K562 (cell line): ENCODE measurements around the gene MYRIP. TPM values are rescaled to one million over a fixed set of nuclear protein-coding genes. Genes with fewer than 3 reads are reported as not detected.

Experiments used
- CAMTA2 ChIP-seq: fragments of 250-450 bp; sonication (Bioruptor Pico); conservative IDR thresholded peaks from 2 replicates; pipeline ENCODE4 v1.5.1; 2022
- CHCHD3 ChIP-seq: fragments of 250-450 bp; sonication (Bioruptor Pico); IDR thresholded peaks from 2 replicates; pipeline ENCODE4 v2.1.2; 2022; ENCODE audit warnings: mild to moderate bottlenecking
- CHD4 ChIP-seq: fragments of 200-600 bp; sonication (generic); IDR thresholded peaks from 3 replicates; pipeline ENCODE4 v1.6.1; 2012; ENCODE audit warnings: low read depth, mild to moderate bottlenecking, mixed read lengths, low read length, inconsistent platforms; ENCODE audit not compliant: insufficient read depth, insufficient replicate concordance, poor library complexity, severe bottlenecking
- CXXC5 ChIP-seq: fragments of 250-450 bp; sonication (Bioruptor Pico); IDR thresholded peaks from 2 replicates; pipeline ENCODE4 v1.8.0; 2022; ENCODE audit warnings: inconsistent platforms, mild to moderate bottlenecking, moderate library complexity
- GABPB1 ChIP-seq: sonication (generic); formaldehyde crosslinking; IDR thresholded peaks from 2 replicates; pipeline ENCODE4 v1.8.0; 2022; ENCODE audit warnings: mild to moderate bottlenecking, missing genetic modification reagents
- GMEB1 ChIP-seq: fragments of 250-450 bp; sonication (Bioruptor Pico); IDR thresholded peaks from 2 replicates; pipeline ENCODE4 v1.4.0; 2020; ENCODE audit warnings: mild to moderate bottlenecking
- MAFK ChIP-seq: IDR thresholded peaks from 2 replicates; pipeline ENCODE4 v1.6.1; 2011; ENCODE audit warnings: low read length, improper control_type of control experiment
- NR2C1 ChIP-seq, 2 experiments: fragments of 450-650 bp; IDR thresholded peaks; 2 replicates each; pipeline ENCODE4 v1.6.1; 2017; ENCODE audit warnings: mild to moderate bottlenecking in 2 of 2, antibody characterized with exemption in 1 of 2, inconsistent platforms in 1 of 2, missing compliant biosample characterization in 1 of 2, missing genetic modification characterization in 1 of 2
- NR3C1 ChIP-seq: sonication (generic); formaldehyde crosslinking; IDR thresholded peaks from 2 replicates; pipeline ENCODE4 v1.8.1; 2022; ENCODE audit warnings: missing genetic modification reagents
- PHF20 ChIP-seq: fragments of 450-650 bp; IDR thresholded peaks from 2 replicates; pipeline ENCODE4 v1.6.1; 2018; ENCODE audit not compliant: partially characterized antibody
- PRPF4 ChIP-seq: fragments of 200-400 bp; formaldehyde crosslinking; IDR thresholded peaks from one replicate; pipeline ENCODE4 v1.6.1; 2017; ENCODE audit warnings: low read length, low read depth, mild to moderate bottlenecking; ENCODE audit not compliant: insufficient read depth, poor library complexity, severe bottlenecking
- PTRF ChIP-seq: fragments of 450-650 bp; IDR thresholded peaks from 2 replicates; pipeline ENCODE4 v1.6.1; 2016; ENCODE audit warnings: mild to moderate bottlenecking, missing genetic modification characterization, missing compliant biosample characterization
- RBFOX2 ChIP-seq: fragments of 200-400 bp; formaldehyde crosslinking; IDR thresholded peaks from 2 replicates; pipeline ENCODE4 v1.6.1; 2017; ENCODE audit warnings: low read depth, mild to moderate bottlenecking, low read length, moderate library complexity
- RBM25 ChIP-seq: fragments of 200-400 bp; formaldehyde crosslinking; IDR thresholded peaks from 2 replicates; pipeline ENCODE4 v1.6.1; 2018; ENCODE audit warnings: low read length, low read depth, moderate library complexity; ENCODE audit not compliant: severe bottlenecking
- STAG1 ChIP-seq: sonication (generic); formaldehyde crosslinking; IDR thresholded peaks from 2 replicates; pipeline ENCODE4 v1.5.0; 2020; ENCODE audit warnings: missing genetic modification reagents, borderline replicate concordance
- TAF1 ChIP-seq: IDR thresholded peaks from 2 replicates; pipeline ENCODE4 v1.6.1; 2011; ENCODE audit warnings: mild to moderate bottlenecking, low read length, moderate library complexity; ENCODE audit not compliant: insufficient read depth, control insufficient read depth, severe bottlenecking; ENCODE audit errors: extremely low read depth
- TARDBP ChIP-seq: fragments of 450-650 bp; IDR thresholded peaks from 2 replicates; pipeline ENCODE4 v1.6.1; 2016
- TCF7 ChIP-seq: sonication (generic); IDR thresholded peaks from 2 replicates; pipeline ENCODE4 v1.6.1; 2016; ENCODE audit warnings: antibody characterized with exemption, borderline replicate concordance
- TFAM ChIP-seq: fragments of 250-450 bp; sonication (Bioruptor Pico); conservative IDR thresholded peaks from 2 replicates; pipeline ENCODE4 v1.5.0; 2021; ENCODE audit warnings: mild to moderate bottlenecking, moderate library complexity
- ZKSCAN1 ChIP-seq: fragments of 150-350 bp; IDR thresholded peaks from 2 replicates; pipeline ENCODE4 v1.6.1; 2016; ENCODE audit warnings: low read depth, low read length
- ZNF589 ChIP-seq: fragments of 200-800 bp; sonication (Bioruptor generic); IDR thresholded peaks from 2 replicates; pipeline ENCODE4 v1.6.1; 2016; ENCODE audit warnings: low read depth, missing genetic modification characterization, missing compliant biosample characterization
- polyA plus RNA-seq, 8 experiments: library from polyadenylated mRNA; depleted of rRNA in 4 of 8; stranded (reverse) in 5 of 8; unstranded in 3 of 8; fragments of >200 nt; fragmentation: Nextera tagmentation in 2 of 8; fragmentation: Illumina TruSeq in 1 of 8; extraction: Ambion mirVana in 2 of 8; extraction: Trizol in 1 of 8; gene quantifications; 2 replicates each; pipeline versions ENCODE4 v1.2.1 to v1.2.3, GENCODE V29; 2011 to 2014; ENCODE audit warnings: inconsistent platforms in 1 of 8, missing spikeins in 1 of 8
- total RNA-seq, 7 experiments: library from RNA; depleted of rRNA in 6 of 7; stranded (reverse); fragments of >200 nt in 6 of 7; fragmentation: Illumina TruSeq in 2 of 7; extraction: Trizol in 2 of 7; gene quantifications; 2 replicates each; pipeline versions ENCODE4 v1.2.1 to v1.2.3, GENCODE V29; 2011 to 2021; ENCODE audit warnings: low replicate concordance in 1 of 7
- TF ChIP-seq, protein P1 (sequence below): fragments of 250-450 bp; sonication (Bioruptor Pico); IDR thresholded peaks from 2 replicates; pipeline ENCODE4 v1.5.0; 2021; ENCODE audit warnings: mild to moderate bottlenecking, borderline replicate concordance
- TF ChIP-seq, protein P2 (sequence below): sonication (generic); IDR thresholded peaks from 2 replicates; pipeline ENCODE4 v1.6.1; 2016
- TF ChIP-seq, protein P3 (sequence below): sonication (generic); formaldehyde crosslinking; IDR thresholded peaks from 2 replicates; pipeline ENCODE4 v1.5.0; 2020; ENCODE audit warnings: missing genetic modification reagents

MYRIP gene
- total and polyA plus RNA-seq, 9 of the 15 experiments (the other 6 are each of a cell fraction or from before 2014, with no cell fraction given) = 0.03 to 0.12 TPM; not detected in 7

- TF ChIP-seq, protein P1, sequence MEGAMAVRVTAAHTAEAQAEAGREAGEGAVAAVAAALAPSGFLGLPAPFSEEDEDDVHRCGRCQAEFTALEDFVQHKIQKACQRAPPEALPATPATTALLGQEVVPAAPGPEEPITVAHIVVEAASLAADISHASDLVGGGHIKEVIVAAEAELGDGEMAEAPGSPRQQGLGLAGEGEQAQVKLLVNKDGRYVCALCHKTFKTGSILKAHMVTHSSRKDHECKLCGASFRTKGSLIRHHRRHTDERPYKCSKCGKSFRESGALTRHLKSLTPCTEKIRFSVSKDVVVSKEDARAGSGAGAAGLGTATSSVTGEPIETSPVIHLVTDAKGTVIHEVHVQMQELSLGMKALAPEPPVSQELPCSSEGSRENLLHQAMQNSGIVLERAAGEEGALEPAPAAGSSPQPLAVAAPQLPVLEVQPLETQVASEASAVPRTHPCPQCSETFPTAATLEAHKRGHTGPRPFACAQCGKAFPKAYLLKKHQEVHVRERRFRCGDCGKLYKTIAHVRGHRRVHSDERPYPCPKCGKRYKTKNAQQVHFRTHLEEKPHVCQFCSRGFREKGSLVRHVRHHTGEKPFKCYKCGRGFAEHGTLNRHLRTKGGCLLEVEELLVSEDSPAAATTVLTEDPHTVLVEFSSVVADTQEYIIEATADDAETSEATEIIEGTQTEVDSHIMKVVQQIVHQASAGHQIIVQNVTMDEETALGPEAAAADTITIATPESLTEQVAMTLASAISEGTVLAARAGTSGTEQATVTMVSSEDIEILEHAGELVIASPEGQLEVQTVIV (CRISPR knock-in tag) = no peak
- TF ChIP-seq GABPB1 (CRISPR knock-in tag) = peak; percentile 92
- no peak for TF ChIP-seq RBM25
- TF ChIP-seq, protein P2, sequence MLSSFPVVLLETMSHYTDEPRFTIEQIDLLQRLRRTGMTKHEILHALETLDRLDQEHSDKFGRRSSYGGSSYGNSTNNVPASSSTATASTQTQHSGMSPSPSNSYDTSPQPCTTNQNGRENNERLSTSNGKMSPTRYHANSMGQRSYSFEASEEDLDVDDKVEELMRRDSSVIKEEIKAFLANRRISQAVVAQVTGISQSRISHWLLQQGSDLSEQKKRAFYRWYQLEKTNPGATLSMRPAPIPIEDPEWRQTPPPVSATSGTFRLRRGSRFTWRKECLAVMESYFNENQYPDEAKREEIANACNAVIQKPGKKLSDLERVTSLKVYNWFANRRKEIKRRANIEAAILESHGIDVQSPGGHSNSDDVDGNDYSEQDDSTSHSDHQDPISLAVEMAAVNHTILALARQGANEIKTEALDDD = no peak
- TF ChIP-seq NR3C1 (CRISPR knock-in tag) = no peak
- peak; percentile 77 for TF ChIP-seq PRPF4
- no peak; the same call in 1 of the 2 replicates for TF ChIP-seq MAFK
- peak; percentile 99 for TF ChIP-seq RBFOX2
- peak; percentile 54; the same call in 1 of the 2 replicates for TF ChIP-seq GMEB1 (CRISPR knock-in tag)
- TF ChIP-seq TCF7 = peak; percentile 64; the same call in 1 of the 2 replicates
- TF ChIP-seq TARDBP = peak; percentile 29; the same call in 1 of the 2 replicates
- no peak for TF ChIP-seq TFAM
- TF ChIP-seq CXXC5 (CRISPR knock-in tag) = peak; percentile 98
- peak; percentile 96 for TF ChIP-seq TAF1
- no peak for TF ChIP-seq CHD4
- TF ChIP-seq CAMTA2 (CRISPR knock-in tag) = no peak
- no peak for TF ChIP-seq STAG1 (CRISPR knock-in tag)
- no peak for TF ChIP-seq PTRF
- TF ChIP-seq ZNF589 (CRISPR knock-in tag) = peak; percentile 89; the same call in 1 of the 2 replicates
- TF ChIP-seq, protein P3, sequence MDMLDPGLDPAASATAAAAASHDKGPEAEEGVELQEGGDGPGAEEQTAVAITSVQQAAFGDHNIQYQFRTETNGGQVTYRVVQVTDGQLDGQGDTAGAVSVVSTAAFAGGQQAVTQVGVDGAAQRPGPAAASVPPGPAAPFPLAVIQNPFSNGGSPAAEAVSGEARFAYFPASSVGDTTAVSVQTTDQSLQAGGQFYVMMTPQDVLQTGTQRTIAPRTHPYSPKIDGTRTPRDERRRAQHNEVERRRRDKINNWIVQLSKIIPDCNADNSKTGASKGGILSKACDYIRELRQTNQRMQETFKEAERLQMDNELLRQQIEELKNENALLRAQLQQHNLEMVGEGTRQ (CRISPR knock-in tag) = peak; percentile 99
- TF ChIP-seq PHF20 = peak; percentile 84
- TF ChIP-seq NR2C1 (IDR thresholded peaks at IDR 0.05) = peak; percentile 91
- peak; percentile 97 for TF ChIP-seq NR2C1 (tag; IDR thresholded peaks at IDR 0.05)
- TF ChIP-seq CHCHD3 (CRISPR knock-in tag) = peak; percentile 52; the same call in 1 of the 2 replicates
- no peak for TF ChIP-seq ZKSCAN1
These were observed 500.1 kb downstream of the MYRIP start, which contains the start of gene EIF1B (continued) for GRCh38 chr3:40309418-40309924.
